ENCODE data around the gene FOXP4. TPM values are rescaled to one million over a fixed set of nuclear protein-coding genes. Genes with fewer than 3 reads are reported as not detected.

FOXP4 gene
- total RNA-seq, 3 donors from 2014 or later (not counting 1 experiment from before 2014, with no cell fraction given): 11.2 to 21.1 (median 14.7) TPM

DNA sequence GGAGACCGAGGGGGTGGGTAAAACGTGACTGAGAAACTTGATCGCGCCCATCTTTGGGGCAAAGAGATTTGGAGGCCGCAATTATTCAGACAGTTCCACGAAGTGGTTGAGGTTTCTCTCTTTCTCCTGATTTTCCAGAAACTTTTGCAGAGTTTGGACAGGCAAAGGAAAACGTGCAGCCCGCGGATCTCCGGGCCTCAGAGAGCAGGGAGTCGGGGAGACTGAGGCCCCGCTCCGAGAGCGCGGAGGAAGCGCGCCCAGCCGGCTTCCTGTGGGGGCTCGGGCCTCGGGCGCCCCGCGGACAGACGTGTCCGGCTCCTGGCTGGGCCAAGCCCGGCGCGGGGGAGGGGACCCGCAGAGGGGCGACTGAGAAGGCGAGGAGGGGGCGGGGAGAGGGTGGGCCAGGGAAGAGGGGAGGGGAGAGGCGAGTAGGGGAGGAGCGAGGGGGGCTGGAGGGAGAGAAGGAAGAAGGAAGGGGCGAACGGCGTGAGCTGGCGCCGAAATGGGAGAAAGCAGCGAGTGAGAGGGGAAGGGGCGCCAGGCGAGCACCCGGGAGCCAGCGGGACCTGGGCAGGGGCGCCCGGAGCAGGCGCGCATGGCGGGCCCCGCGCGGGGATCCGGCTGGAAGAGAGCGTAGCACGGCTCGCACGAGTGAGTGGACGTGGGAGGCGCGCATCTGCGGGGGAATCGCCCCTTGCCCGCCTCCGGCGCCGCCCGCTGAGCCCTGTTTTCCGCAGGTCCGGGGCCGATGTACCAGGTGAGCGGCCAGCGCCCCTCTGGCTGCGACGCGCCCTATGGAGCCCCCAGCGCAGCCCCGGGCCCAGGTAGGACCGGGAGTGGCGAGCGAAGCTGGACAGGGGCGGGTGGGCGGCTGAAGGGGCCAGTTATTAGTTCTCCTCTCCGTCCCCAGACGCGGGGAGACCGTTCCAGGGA lies 92.1 kb downstream of the FOXP4 start, which contains the start of gene MDFI:
MDFI (plus strand) TSS at position 467 of the 933 bp plus-strand sequence; CDS start at position 749, 282 bp downstream.
- H3K4me1 ChIP-seq (ENCODE audit: control insufficient read depth, insufficient read depth, low read length): peaks cover 22% of the 10 kb centered on the region
- H3K9me3 ChIP-seq (ENCODE audit: control insufficient read depth, insufficient read depth, low read length): no peaks in the 10 kb centered on the region
- H3K27ac ChIP-seq (ENCODE audit: low read length): no peak within 1 kb of the TSS
- Mint-ChIP-seq H3K27ac (no peak within 1 kb of the TSS), H3K4me3 (peak within 1 kb of the TSS; percentile 71), H3K4me1 (peaks cover 0 to 22% of the 10 kb centered on the region in 2 donors), H3K9me3 (no peaks in the 10 kb centered on the region), H3K27me3 (ENCODE audit: low read depth in 2 of 2) (peaks cover 42 to 57% of the 10 kb centered on the region in 2 donors), H3K36me3 (no peaks in the 10 kb centered on the region)
- no peaks in the 10 kb centered on the region for H3K36me3 ChIP-seq (ENCODE audit: control insufficient read depth, insufficient read depth, low read length)
- TF ChIP-seq, protein P1, sequence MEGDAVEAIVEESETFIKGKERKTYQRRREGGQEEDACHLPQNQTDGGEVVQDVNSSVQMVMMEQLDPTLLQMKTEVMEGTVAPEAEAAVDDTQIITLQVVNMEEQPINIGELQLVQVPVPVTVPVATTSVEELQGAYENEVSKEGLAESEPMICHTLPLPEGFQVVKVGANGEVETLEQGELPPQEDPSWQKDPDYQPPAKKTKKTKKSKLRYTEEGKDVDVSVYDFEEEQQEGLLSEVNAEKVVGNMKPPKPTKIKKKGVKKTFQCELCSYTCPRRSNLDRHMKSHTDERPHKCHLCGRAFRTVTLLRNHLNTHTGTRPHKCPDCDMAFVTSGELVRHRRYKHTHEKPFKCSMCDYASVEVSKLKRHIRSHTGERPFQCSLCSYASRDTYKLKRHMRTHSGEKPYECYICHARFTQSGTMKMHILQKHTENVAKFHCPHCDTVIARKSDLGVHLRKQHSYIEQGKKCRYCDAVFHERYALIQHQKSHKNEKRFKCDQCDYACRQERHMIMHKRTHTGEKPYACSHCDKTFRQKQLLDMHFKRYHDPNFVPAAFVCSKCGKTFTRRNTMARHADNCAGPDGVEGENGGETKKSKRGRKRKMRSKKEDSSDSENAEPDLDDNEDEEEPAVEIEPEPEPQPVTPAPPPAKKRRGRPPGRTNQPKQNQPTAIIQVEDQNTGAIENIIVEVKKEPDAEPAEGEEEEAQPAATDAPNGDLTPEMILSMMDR (IDR thresholded peaks at IDR 0.05): no peak
- WGBS (ENCODE audit: insufficient coverage): 2% methylated on average over 86 of the region's 86 CpGs
- intact Hi-C loops (cut with micrococcal nuclease): no loop called here
- DNase-seq: no peak
- H3K4me3 ChIP-seq (ENCODE audit: low read length): no peak within 1 kb of the TSS
- peak in 1 of 3 donors; percentile 34 for ATAC-seq
- peaks cover 25% of the 10 kb centered on the region for H3K27me3 ChIP-seq (ENCODE audit: control insufficient read depth, insufficient read depth, low read length)

DNA sequence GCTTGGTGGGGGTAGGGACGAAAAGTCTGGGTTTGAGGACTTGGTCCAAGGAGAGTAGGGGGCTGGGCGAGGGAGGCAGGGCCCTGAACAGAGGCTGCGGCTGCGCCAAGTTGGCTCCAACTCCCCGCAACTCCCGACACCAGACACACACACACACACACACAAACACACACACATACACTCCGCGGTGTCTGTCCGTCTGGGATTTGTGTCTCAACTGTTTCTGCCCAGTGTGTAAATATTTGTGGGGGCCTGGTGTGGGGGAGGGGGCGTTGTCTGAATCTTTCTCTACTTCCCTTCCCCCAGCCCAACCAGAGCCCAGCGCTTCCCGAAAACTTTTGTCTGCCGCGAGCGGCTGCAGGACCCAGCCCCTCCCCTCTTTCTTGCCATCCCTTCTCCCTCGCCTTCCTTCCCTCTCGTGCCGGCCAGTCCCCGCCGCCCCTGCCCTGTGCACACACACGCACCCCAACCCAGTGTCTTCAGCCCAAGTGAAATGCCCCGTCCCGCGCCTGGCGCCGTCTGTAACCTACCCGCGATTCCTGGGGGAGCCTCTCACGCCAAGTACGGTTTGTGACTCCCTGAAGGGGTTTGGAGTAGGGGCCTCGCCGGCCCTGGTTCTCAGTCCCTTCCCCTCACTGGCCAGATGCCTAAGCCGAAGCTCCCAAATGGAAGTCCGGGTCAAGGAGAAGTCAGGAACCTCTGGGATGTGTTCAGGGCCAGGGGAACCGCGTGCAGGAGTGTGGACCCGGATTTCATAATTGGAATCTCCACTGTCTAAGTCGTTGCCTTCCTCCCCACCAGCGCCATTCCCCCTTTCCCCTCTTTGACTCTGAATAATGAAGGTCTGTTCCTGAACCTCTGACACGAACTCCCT lies 93.0 kb downstream of the FOXP4 start:
- DNase-seq (no peak), ATAC-seq (no peak)
- Mint-ChIP-seq H3K4me1 (peaks cover 0 to 22% of the 10 kb centered on the region in 2 donors), H3K36me3 (no peaks in the 10 kb centered on the region), H3K4me3 (peak overlapping the region; percentile 65), H3K9me3 (no peaks in the 10 kb centered on the region), H3K27me3 (ENCODE audit: low read depth in 2 of 2) (peaks cover 41 to 58% of the 10 kb centered on the region in 2 donors), H3K27ac (no peak overlapping the region)
- H3K4me3 ChIP-seq (ENCODE audit: low read length): no peak overlapping the region
- H3K9me3 ChIP-seq (ENCODE audit: control insufficient read depth, insufficient read depth, low read length): no peaks in the 10 kb centered on the region
- no peaks in the 10 kb centered on the region for H3K36me3 ChIP-seq (ENCODE audit: control insufficient read depth, insufficient read depth, low read length)
- intact Hi-C loops (cut with micrococcal nuclease): no loop called here
- WGBS (ENCODE audit: insufficient coverage): 42% methylated on average over 36 of the region's 40 CpGs
- TF ChIP-seq, protein P1 (IDR thresholded peaks at IDR 0.05): no peak
- peaks cover 22% of the 10 kb centered on the region for H3K4me1 ChIP-seq (ENCODE audit: control insufficient read depth, insufficient read depth, low read length)
- H3K27me3 ChIP-seq (ENCODE audit: control insufficient read depth, insufficient read depth, low read length): peaks cover 25% of the 10 kb centered on the region
- H3K27ac ChIP-seq (ENCODE audit: low read length): no peak overlapping the region

DNA sequence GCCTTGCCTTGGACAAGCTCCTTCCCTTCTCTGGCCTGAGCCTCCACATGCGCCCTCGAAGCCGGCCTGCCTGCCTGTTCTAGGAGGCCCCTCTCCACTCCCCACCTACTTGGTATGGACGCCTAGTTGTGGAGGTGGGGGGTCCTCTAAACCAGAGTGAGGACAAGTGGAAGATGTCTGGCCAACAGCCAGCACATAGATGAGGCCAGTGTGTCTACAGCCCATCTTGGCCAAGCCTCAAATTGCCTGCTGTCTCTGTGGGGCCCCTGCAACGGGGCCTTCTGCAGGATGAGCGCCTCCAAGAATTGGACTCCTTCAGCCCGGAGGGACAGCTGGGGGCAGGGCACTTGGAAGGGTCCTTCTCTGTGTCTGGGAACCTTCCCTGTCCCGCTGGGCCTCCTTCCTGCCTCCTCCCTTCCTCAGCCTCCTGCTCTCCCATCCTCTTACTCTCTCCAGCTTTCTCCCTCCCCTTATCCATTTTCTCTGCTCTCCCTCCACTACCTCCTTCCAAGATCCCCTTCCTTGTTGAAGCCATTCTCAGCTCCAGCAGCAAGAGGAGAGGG lies 93.7 kb downstream of the FOXP4 start:
- Mint-ChIP-seq H3K4me1 (peaks cover 0 to 15% of the 10 kb centered on the region in 2 donors), H3K4me3 (peak overlapping the region; percentile 65), H3K36me3 (no peaks in the 10 kb centered on the region), H3K9me3 (no peaks in the 10 kb centered on the region), H3K27me3 (ENCODE audit: low read depth in 2 of 2) (peaks cover 41 to 61% of the 10 kb centered on the region in 2 donors), H3K27ac (no peak overlapping the region)
- 86% methylated on average over 5 of the region's 8 CpGs for WGBS (ENCODE audit: insufficient coverage)
- H3K27ac ChIP-seq (ENCODE audit: low read length): no peak overlapping the region
- intact Hi-C loops (cut with micrococcal nuclease): no loop called here
- TF ChIP-seq, protein P1 (IDR thresholded peaks at IDR 0.05): no peak
- H3K9me3 ChIP-seq (ENCODE audit: control insufficient read depth, insufficient read depth, low read length): no peaks in the 10 kb centered on the region
- H3K36me3 ChIP-seq (ENCODE audit: control insufficient read depth, insufficient read depth, low read length): no peaks in the 10 kb centered on the region
- no peak overlapping the region for H3K4me3 ChIP-seq (ENCODE audit: low read length)
- ATAC-seq (no peak), DNase-seq (no peak)
- peaks cover 17% of the 10 kb centered on the region for H3K4me1 ChIP-seq (ENCODE audit: control insufficient read depth, insufficient read depth, low read length)
- H3K27me3 ChIP-seq (ENCODE audit: control insufficient read depth, insufficient read depth, low read length): peaks cover 25% of the 10 kb centered on the region
